SKM-1 treated with dmso at 0.1 percent for 144 hours (cell line): Measurements from ENCODE around the gene GPR162.
"Not testable (repeated sequence)": the region's sequence is repeated elsewhere in the genome, so short reads cannot be mapped to it uniquely, and the experiment has no call there.

ENCODE experiments used
- DNase-seq: peaks from one replicate; lab custom pipeline; 2025; ENCODE audit not compliant: unreplicated experiment; lab: John Stamatoyannopoulos, UW

GPR162 gene

GRCh38 chr12:6873094-6874014, 51.7 kb downstream of the GPR162 start, which contains the start of gene SPSB2:
Gene SPSB2, minus strand, starts transcription at chr12:6873303. Its CDS starts 402 bp downstream, at chr12:6872901.
- peak; percentile 78 for DNase-seq

GRCh38 chr12:6874015-6874368, 52.4 kb downstream of the GPR162 start:
- not testable (repeated sequence) for DNase-seq
